HepG2 (cell line): ENCODE measurements around the gene UQCR11. TPM values are rescaled to one million over a fixed set of nuclear protein-coding genes. Genes with fewer than 3 reads are reported as not detected.
A peak's percentile ranks its signal among the peaks of the same experiment; 100 is the strongest.

ENCODE experiments used
- CBX2 ChIP-seq, 2 experiments: fragments of 200-600 bp in 1 of 2; sonication (generic); formaldehyde crosslinking in 1 of 2; IDR thresholded peaks; 2 replicates each; pipeline versions ENCODE4 v1.7.0 to v1.8.1; 2018 to 2022; ENCODE audit warnings: low read depth in 2 of 2, low read length in 1 of 2, mild to moderate bottlenecking in 1 of 2, missing genetic modification reagents in 1 of 2
- EEA1 ChIP-seq: sonication (generic); formaldehyde crosslinking; IDR thresholded peaks from 2 replicates; pipeline ENCODE4 v1.5.1; 2020; ENCODE audit warnings: mild to moderate bottlenecking, missing genetic modification reagents, borderline replicate concordance
- FOXK1 ChIP-seq: sonication (generic); formaldehyde crosslinking; IDR thresholded peaks from 2 replicates; pipeline ENCODE4 v1.4.0; 2020; ENCODE audit warnings: low read depth, missing genetic modification reagents, borderline replicate concordance
- GATAD1 ChIP-seq: IDR thresholded peaks from 2 replicates; pipeline ENCODE4 v1.6.1; 2016; ENCODE audit warnings: missing genetic modification reagents, missing compliant biosample characterization
- HDAC2 ChIP-seq: sonication (generic); formaldehyde crosslinking; IDR thresholded peaks from 2 replicates; pipeline ENCODE4 v1.4.0; 2020; ENCODE audit warnings: missing genetic modification reagents
- KLF13 ChIP-seq: sonication (generic); formaldehyde crosslinking; IDR thresholded peaks from 2 replicates; pipeline ENCODE4 v1.4.0; 2020; ENCODE audit warnings: mild to moderate bottlenecking, missing genetic modification reagents
- NCOA2 ChIP-seq: sonication (generic); formaldehyde crosslinking; IDR thresholded peaks from 2 replicates; pipeline ENCODE4 v1.8.0; 2022; ENCODE audit warnings: inconsistent platforms
- RXRB ChIP-seq: IDR thresholded peaks from 2 replicates; pipeline ENCODE4 v1.6.1; 2016; ENCODE audit warnings: borderline replicate concordance, missing genetic modification reagents, missing compliant biosample characterization
- SP2 ChIP-seq: sonication (generic); formaldehyde crosslinking; IDR thresholded peaks from 2 replicates; pipeline ENCODE4 v1.5.1; 2020; ENCODE audit warnings: mild to moderate bottlenecking, missing genetic modification reagents
- STAG1 ChIP-seq: sonication (generic); formaldehyde crosslinking; IDR thresholded peaks from 2 replicates; pipeline ENCODE4 v1.4.0; 2020; ENCODE audit warnings: missing genetic modification reagents
- TOE1 ChIP-seq: sonication (generic); formaldehyde crosslinking; IDR thresholded peaks from 2 replicates; pipeline ENCODE4 v1.4.0; 2020; ENCODE audit warnings: mild to moderate bottlenecking, missing genetic modification reagents
- XRCC5 ChIP-seq: fragments of 200-400 bp; formaldehyde crosslinking; optimal IDR thresholded peaks from 2 replicates; pipeline ENCODE3; 2017; ENCODE audit warnings: mild to moderate bottlenecking, low read length
- ZBTB42 ChIP-seq: sonication (generic); formaldehyde crosslinking; IDR thresholded peaks from 2 replicates; pipeline ENCODE4 v1.5.0; 2020; ENCODE audit warnings: mild to moderate bottlenecking, missing genetic modification reagents
- ZMYM4 ChIP-seq: sonication (generic); formaldehyde crosslinking; IDR thresholded peaks from 2 replicates; pipeline ENCODE4 v1.8.1; 2023; ENCODE audit warnings: mild to moderate bottlenecking, missing genetic modification reagents
- ZNF160 ChIP-seq: sonication (generic); formaldehyde crosslinking; IDR thresholded peaks from 2 replicates; pipeline ENCODE4 v1.8.0; 2022; ENCODE audit warnings: mild to moderate bottlenecking, inconsistent platforms, missing genetic modification reagents
- ZNF704 ChIP-seq: sonication (generic); formaldehyde crosslinking; IDR thresholded peaks from 2 replicates; pipeline ENCODE4 v1.8.1; 2023; ENCODE audit warnings: mild to moderate bottlenecking, inconsistent platforms, moderate library complexity, missing genetic modification reagents, borderline replicate concordance
- ZNF75D ChIP-seq: sonication (generic); formaldehyde crosslinking; IDR thresholded peaks from 2 replicates; pipeline ENCODE4 v1.8.1; 2023; ENCODE audit warnings: missing genetic modification reagents, mild to moderate bottlenecking, borderline replicate concordance
- ZSCAN22 ChIP-seq: sonication (generic); formaldehyde crosslinking; IDR thresholded peaks from 2 replicates; pipeline ENCODE4 v1.4.0; 2020; ENCODE audit warnings: mild to moderate bottlenecking, missing genetic modification reagents
- polyA plus RNA-seq, 8 experiments: library from polyadenylated mRNA; depleted of rRNA in 3 of 8; stranded (reverse) in 7 of 8; unstranded in 1 of 8; fragments of >200 nt; fragmentation: Illumina TruSeq in 4 of 8; extraction: Trizol in 4 of 8; gene quantifications; 2 replicates each; pipeline versions ENCODE4 v1.2.1 to v1.2.3, GENCODE V29; 2011 to 2016; ENCODE audit warnings: low read depth in 4 of 8, missing spikeins in 1 of 8, mixed read lengths in 1 of 8; ENCODE audit not compliant: insufficient read depth in 1 of 8
- total RNA-seq, 5 experiments: library from RNA; depleted of rRNA; stranded (reverse); fragments of >200 nt; fragmentation: Illumina TruSeq; extraction: Trizol; gene quantifications; 2 replicates each; pipeline ENCODE4 v1.2.3, GENCODE V29; 2016; ENCODE audit warnings: low read depth in 1 of 5
- TF ChIP-seq, protein P1 (sequence below): sonication (generic); formaldehyde crosslinking; IDR thresholded peaks from 2 replicates; pipeline ENCODE4 v1.4.0; 2020; ENCODE audit warnings: mild to moderate bottlenecking, missing genetic modification reagents

The UQCR11 gene
- total and polyA plus RNA-seq, 2 of the 13 experiments (the other 11 are each of a cell fraction or from before 2014, with no cell fraction given): 125 to 214 TPM

GRCh38 chr19:1592024-1592754 is 13.1 kb downstream of the UQCR11 start (continued):
- TF ChIP-seq GATAD1 (CRISPR knock-in tag): peak; percentile 74
- no peak for TF ChIP-seq ZNF704
- TF ChIP-seq FOXK1 (CRISPR knock-in tag): no peak; the same call in 1 of the 2 replicates
- no peak for TF ChIP-seq ZNF75D (CRISPR knock-in tag)
- TF ChIP-seq SP2 (CRISPR knock-in tag): 0 out of 2 replicates have a peak, but pooled peaks have one; percentile 12
- no peak for TF ChIP-seq CBX2 (IDR thresholded peaks at IDR 0.05; ENCODE audit: low read depth, low read length)
- no peak for TF ChIP-seq CBX2 (CRISPR knock-in tag; IDR thresholded peaks at IDR 0.05; ENCODE audit: low read depth)
- no peak for TF ChIP-seq NCOA2 (CRISPR knock-in tag)
- no peak; the same call in 1 of the 2 replicates for TF ChIP-seq TOE1 (CRISPR knock-in tag)
- no peak for TF ChIP-seq RXRB (CRISPR knock-in tag)
- TF ChIP-seq, protein P1, sequence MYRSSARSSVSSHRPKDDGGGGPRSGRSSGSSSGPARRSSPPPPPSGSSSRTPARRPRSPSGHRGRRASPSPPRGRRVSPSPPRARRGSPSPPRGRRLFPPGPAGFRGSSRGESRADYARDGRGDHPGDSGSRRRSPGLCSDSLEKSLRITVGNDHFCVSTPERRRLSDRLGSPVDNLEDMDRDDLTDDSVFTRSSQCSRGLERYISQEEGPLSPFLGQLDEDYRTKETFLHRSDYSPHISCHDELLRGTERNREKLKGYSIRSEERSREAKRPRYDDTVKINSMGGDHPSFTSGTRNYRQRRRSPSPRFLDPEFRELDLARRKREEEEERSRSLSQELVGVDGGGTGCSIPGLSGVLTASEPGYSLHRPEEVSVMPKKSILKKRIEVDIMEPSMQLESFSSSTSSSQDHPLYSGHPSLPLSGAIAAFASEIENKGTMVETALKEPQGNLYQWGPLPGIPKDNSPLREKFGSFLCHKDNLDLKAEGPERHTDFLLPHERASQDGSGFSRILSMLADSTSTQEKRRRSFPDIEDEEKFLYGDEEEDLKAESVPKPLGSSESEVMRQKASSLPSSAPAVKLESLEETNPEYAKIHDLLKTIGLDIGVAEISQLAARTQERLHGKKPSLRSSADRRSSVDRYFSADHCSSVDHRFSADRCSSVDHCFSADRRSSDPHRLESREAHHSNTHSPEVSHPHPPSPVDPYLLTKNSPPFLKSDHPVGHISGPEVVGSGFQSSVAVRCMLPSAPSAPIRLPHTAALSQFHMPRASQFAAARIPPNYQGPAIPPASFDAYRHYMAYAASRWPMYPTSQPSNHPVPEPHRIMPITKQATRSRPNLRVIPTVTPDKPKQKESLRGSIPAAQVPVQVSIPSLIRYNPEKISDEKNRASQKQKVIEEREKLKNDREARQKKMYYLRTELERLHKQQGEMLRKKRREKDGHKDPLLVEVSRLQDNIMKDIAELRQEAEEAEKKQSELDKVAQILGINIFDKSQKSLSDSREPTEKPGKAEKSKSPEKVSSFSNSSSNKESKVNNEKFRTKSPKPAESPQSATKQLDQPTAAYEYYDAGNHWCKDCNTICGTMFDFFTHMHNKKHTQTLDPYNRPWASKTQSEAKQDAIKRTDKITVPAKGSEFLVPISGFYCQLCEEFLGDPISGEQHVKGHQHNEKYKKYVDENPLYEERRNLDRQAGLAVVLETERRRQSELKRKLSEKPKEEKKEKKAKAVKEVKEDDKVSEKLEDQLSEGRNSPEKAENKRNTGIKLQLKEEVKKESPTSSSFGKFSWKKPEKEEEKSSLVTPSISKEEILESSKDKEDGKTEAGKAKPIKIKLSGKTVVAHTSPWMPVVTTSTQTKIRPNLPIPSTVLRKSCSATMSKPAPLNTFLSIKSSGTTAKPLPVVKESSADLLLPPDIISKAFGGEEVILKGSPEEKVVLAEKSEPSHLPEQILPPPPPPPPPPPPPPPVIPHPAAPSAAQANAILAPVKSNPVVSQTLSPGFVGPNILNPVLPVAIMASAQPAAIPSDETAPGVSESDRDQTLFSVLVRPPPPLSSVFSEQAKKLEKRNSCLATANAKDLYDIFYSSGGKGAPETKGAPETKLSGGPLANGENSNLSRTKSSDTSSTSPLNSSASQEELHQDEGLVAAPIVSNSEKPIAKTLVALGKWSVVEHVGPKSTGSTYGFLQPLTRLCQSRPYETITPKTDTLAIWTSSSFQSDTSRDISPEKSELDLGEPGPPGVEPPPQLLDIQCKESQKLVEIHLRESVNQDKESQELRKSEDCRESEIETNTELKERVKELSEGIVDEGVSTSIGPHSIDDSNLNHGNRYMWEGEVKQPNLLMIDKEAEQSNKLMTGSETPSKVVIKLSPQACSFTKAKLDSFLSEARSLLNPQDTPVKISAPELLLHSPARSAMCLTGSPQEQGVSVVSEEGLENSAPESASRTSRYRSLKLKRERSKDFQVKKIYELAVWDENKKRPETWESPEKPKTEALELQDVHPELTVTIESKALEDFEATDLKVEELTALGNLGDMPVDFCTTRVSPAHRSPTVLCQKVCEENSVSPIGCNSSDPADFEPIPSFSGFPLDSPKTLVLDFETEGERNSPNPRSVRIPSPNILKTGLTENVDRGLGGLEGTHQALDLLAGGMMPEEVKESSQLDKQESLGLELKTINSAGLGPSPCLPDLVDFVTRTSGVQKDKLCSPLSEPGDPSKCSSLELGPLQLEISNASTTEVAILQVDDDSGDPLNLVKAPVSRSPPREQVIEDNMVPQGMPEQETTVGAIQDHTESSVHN (CRISPR knock-in tag): 0 out of 2 replicates have a peak, but pooled peaks have one; percentile 75
- no peak for TF ChIP-seq XRCC5
- peak; percentile 69 for TF ChIP-seq ZMYM4 (CRISPR knock-in tag)
- no peak for TF ChIP-seq STAG1 (CRISPR knock-in tag)
- no peak for TF ChIP-seq ZBTB42 (CRISPR knock-in tag)
- no peak for TF ChIP-seq KLF13 (CRISPR knock-in tag)
- TF ChIP-seq ZNF160 (CRISPR knock-in tag): 0 out of 2 replicates have a peak, but pooled peaks have one; percentile 40
- TF ChIP-seq ZSCAN22 (CRISPR knock-in tag): no peak
- no peak for TF ChIP-seq HDAC2 (CRISPR knock-in tag)
- TF ChIP-seq EEA1 (CRISPR knock-in tag): 0 out of 2 replicates have a peak, but pooled peaks have one; percentile 78
